ENCODE data around the gene IGF2R.

Gene IGF2R

GRCh38 chr6:160065200-160065599 is 96.3 kb downstream of the IGF2R start:
- DNase-seq (no peak), ATAC-seq (replicated peaks) (no peak)
- no peaks in the 10 kb centered on the region for H3K27me3 Mint-ChIP-seq
- H3K9me3 Mint-ChIP-seq = no peaks in the 10 kb centered on the region
- H3K4me1 Mint-ChIP-seq (ENCODE audit: low read depth in 2 of 2) = peaks cover 32% of the 10 kb centered on the region in 2 donors
- H3K27ac Mint-ChIP-seq = peak overlapping the region in 1 of 2 donors; percentile 20
- H3K36me3 Mint-ChIP-seq (ENCODE audit: insufficient read depth) = peaks cover 81% of the 10 kb centered on the region
- H3K4me3 Mint-ChIP-seq = no peak overlapping the region

GRCh38 chr6:160067564-160067963 is 98.7 kb downstream of the IGF2R start:
- no peak overlapping the region for H3K4me3 Mint-ChIP-seq
- no peaks in the 10 kb centered on the region for H3K9me3 Mint-ChIP-seq
- DNase-seq = no peak

GRCh38 chr6:160068346-160068745 is 99.5 kb downstream of the IGF2R start:
- DNase-seq (no peak), ATAC-seq (replicated peaks) (no peak)
- peaks cover 38 to 45% of the 10 kb centered on the region in 2 donors for H3K4me1 Mint-ChIP-seq (ENCODE audit: low read depth in 2 of 2)
- peaks cover 84% of the 10 kb centered on the region for H3K36me3 Mint-ChIP-seq (ENCODE audit: insufficient read depth)
- H3K27me3 Mint-ChIP-seq = no peaks in the 10 kb centered on the region
- H3K4me3 Mint-ChIP-seq = peak overlapping the region; percentile 51 to 62
- H3K27ac Mint-ChIP-seq = peak overlapping the region; percentile 7 to 13
- no peaks in the 10 kb centered on the region for H3K9me3 Mint-ChIP-seq

More at GRCh38 chr6:160067564-160067963, 98.7 kb downstream of the IGF2R start:
- Mint-ChIP-seq H3K27me3 (no peaks in the 10 kb centered on the region), H3K4me1 (ENCODE audit: low read depth in 2 of 2) (peaks cover 38 to 42% of the 10 kb centered on the region in 2 donors), H3K27ac (peak overlapping the region in 1 of 2 donors; percentile 7), H3K36me3 (ENCODE audit: insufficient read depth) (peaks cover 84% of the 10 kb centered on the region)
- no peak for ATAC-seq (replicated peaks)

- peak; percentile 13 to 22 (median 19) for DNase-seq
- Mint-ChIP-seq H3K4me3 (peak overlapping the region; percentile 51 to 62), H3K27ac (peak overlapping the region; percentile 7 to 13), H3K27me3 (no peaks in the 10 kb centered on the region), H3K4me1 (ENCODE audit: low read depth in 2 of 2) (peaks cover 38 to 47% of the 10 kb centered on the region in 2 donors), H3K36me3 (ENCODE audit: insufficient read depth) (peaks cover 87% of the 10 kb centered on the region), H3K9me3 (no peaks in the 10 kb centered on the region)
- ATAC-seq (replicated peaks) = peak; percentile 91
Measured at GRCh38 chr6:160069050-160069454, 100.2 kb downstream of the IGF2R start.

- H3K27ac Mint-ChIP-seq = peak overlapping the region; percentile 13 to 64
- no peaks in the 10 kb centered on the region for H3K27me3 Mint-ChIP-seq
- peaks cover 87% of the 10 kb centered on the region for H3K36me3 Mint-ChIP-seq (ENCODE audit: insufficient read depth)
- DNase-seq (no peak), ATAC-seq (replicated peaks) (no peak)
- H3K9me3 Mint-ChIP-seq = no peaks in the 10 kb centered on the region
- H3K4me3 Mint-ChIP-seq = peak overlapping the region; percentile 51 to 62
- H3K4me1 Mint-ChIP-seq (ENCODE audit: low read depth in 2 of 2) = peaks cover 38 to 47% of the 10 kb centered on the region in 2 donors
Measured at GRCh38 chr6:160069459-160069858, 100.6 kb downstream of the IGF2R start.

GRCh38 chr6:160070427-160070826 is 101.5 kb downstream of the IGF2R start:
- Mint-ChIP-seq H3K27ac (peak overlapping the region in 1 of 2 donors; percentile 64), H3K27me3 (no peaks in the 10 kb centered on the region), H3K36me3 (ENCODE audit: insufficient read depth) (peaks cover 85% of the 10 kb centered on the region)

GRCh38 chr6:160070831-160071230 is 101.9 kb downstream of the IGF2R start:
- no peak for DNase-seq
- peaks cover 84% of the 10 kb centered on the region for H3K36me3 Mint-ChIP-seq (ENCODE audit: insufficient read depth)
- H3K27ac Mint-ChIP-seq = peak overlapping the region in 1 of 2 donors; percentile 64
- ATAC-seq (replicated peaks) = no peak
- H3K27me3 Mint-ChIP-seq = no peaks in the 10 kb centered on the region
- no peak overlapping the region for H3K4me3 Mint-ChIP-seq
- peaks cover 38 to 47% of the 10 kb centered on the region in 2 donors for H3K4me1 Mint-ChIP-seq (ENCODE audit: low read depth in 2 of 2)
- H3K9me3 Mint-ChIP-seq = no peaks in the 10 kb centered on the region

More at GRCh38 chr6:160070427-160070826, 101.5 kb downstream of the IGF2R start:
- DNase-seq (no peak), ATAC-seq (replicated peaks) (no peak)
- H3K4me3 Mint-ChIP-seq = no peak overlapping the region
- H3K4me1 Mint-ChIP-seq (ENCODE audit: low read depth in 2 of 2) = peaks cover 38 to 47% of the 10 kb centered on the region in 2 donors
- H3K9me3 Mint-ChIP-seq = no peaks in the 10 kb centered on the region

- H3K4me1 Mint-ChIP-seq (ENCODE audit: low read depth in 2 of 2) = peaks cover 33 to 41% of the 10 kb centered on the region in 2 donors
Measured at GRCh38 chr6:160071805-160072690, 103.2 kb downstream of the IGF2R start.

GRCh38 chr6:160073272-160073671 is 104.4 kb downstream of the IGF2R start:
- peaks cover 23 to 33% of the 10 kb centered on the region in 2 donors for H3K4me1 Mint-ChIP-seq (ENCODE audit: low read depth in 2 of 2)
- peaks cover 78% of the 10 kb centered on the region for H3K36me3 Mint-ChIP-seq (ENCODE audit: insufficient read depth)
- no peak overlapping the region for H3K4me3 Mint-ChIP-seq
- H3K27ac Mint-ChIP-seq = peak overlapping the region in 1 of 2 donors; percentile 65
- ATAC-seq (replicated peaks) (no peak), DNase-seq (no peak)
- no peaks in the 10 kb centered on the region for H3K27me3 Mint-ChIP-seq
- H3K9me3 Mint-ChIP-seq = no peaks in the 10 kb centered on the region

More at GRCh38 chr6:160071805-160072690, 103.2 kb downstream of the IGF2R start:
- Mint-ChIP-seq H3K27ac (peak overlapping the region; percentile 64 to 79), H3K9me3 (no peaks in the 10 kb centered on the region), H3K4me3 (no peak overlapping the region), H3K27me3 (no peaks in the 10 kb centered on the region), H3K36me3 (ENCODE audit: insufficient read depth) (peaks cover 87% of the 10 kb centered on the region)
- ATAC-seq (replicated peaks) (no peak), DNase-seq (no peak)

- peak overlapping the region in 1 of 2 donors; percentile 41 for H3K27ac Mint-ChIP-seq
- H3K4me1 Mint-ChIP-seq (ENCODE audit: low read depth in 2 of 2) = peaks cover 0 to 9% of the 10 kb centered on the region in 2 donors
- DNase-seq = no peak
- H3K4me3 Mint-ChIP-seq = no peak overlapping the region
- no peaks in the 10 kb centered on the region for H3K9me3 Mint-ChIP-seq
- no peaks in the 10 kb centered on the region for H3K27me3 Mint-ChIP-seq
- H3K36me3 Mint-ChIP-seq (ENCODE audit: insufficient read depth) = peaks cover 69% of the 10 kb centered on the region
- ATAC-seq (replicated peaks) = no peak
Measured at GRCh38 chr6:160076009-160076408, 107.1 kb downstream of the IGF2R start.

GRCh38 chr6:160077024-160077423 is 108.1 kb downstream of the IGF2R start:
- no peak for DNase-seq
- H3K9me3 Mint-ChIP-seq = no peaks in the 10 kb centered on the region
- ATAC-seq (replicated peaks) = no peak
- peaks cover 0 to 6% of the 10 kb centered on the region in 2 donors for H3K4me1 Mint-ChIP-seq (ENCODE audit: low read depth in 2 of 2)
- H3K36me3 Mint-ChIP-seq (ENCODE audit: insufficient read depth) = peaks cover 72% of the 10 kb centered on the region
- H3K27ac Mint-ChIP-seq = peak overlapping the region in 1 of 2 donors; percentile 44
- H3K27me3 Mint-ChIP-seq = no peaks in the 10 kb centered on the region
- H3K4me3 Mint-ChIP-seq = no peak overlapping the region

- Mint-ChIP-seq H3K9me3 (no peaks in the 10 kb centered on the region), H3K4me1 (ENCODE audit: low read depth in 2 of 2) (peaks cover 0 to 6% of the 10 kb centered on the region in 2 donors), H3K27ac (peak overlapping the region in 1 of 2 donors; percentile 44), H3K27me3 (no peaks in the 10 kb centered on the region), H3K4me3 (no peak overlapping the region), H3K36me3 (ENCODE audit: insufficient read depth) (peaks cover 72% of the 10 kb centered on the region)
- DNase-seq = no peak
- ATAC-seq (replicated peaks) = no peak
Measured at GRCh38 chr6:160077526-160077925, 108.6 kb downstream of the IGF2R start.

- H3K36me3 Mint-ChIP-seq (ENCODE audit: insufficient read depth) = peaks cover 69% of the 10 kb centered on the region
- peaks cover 2 to 3% of the 10 kb centered on the region in 2 donors for H3K4me1 Mint-ChIP-seq (ENCODE audit: low read depth in 2 of 2)
- ATAC-seq (replicated peaks) (no peak), DNase-seq (no peak)
- H3K27me3 Mint-ChIP-seq = no peaks in the 10 kb centered on the region
- H3K4me3 Mint-ChIP-seq = no peak overlapping the region
- no peak overlapping the region for H3K27ac Mint-ChIP-seq
- no peaks in the 10 kb centered on the region for H3K9me3 Mint-ChIP-seq
Measured at GRCh38 chr6:160078883-160079685, 110.2 kb downstream of the IGF2R start.

All from effector memory CD8-positive, alpha-beta T cell (primary cell).